AG04450 (cell line): ENCODE measurements around the gene CRHR1. TPM values are rescaled to one million over a fixed set of nuclear protein-coding genes. Genes with fewer than 3 reads are reported as not detected.

Experiments
- CTCF ChIA-PET: fragments of 300-600, 350-600 bp; formaldehyde crosslinking; extraction: SDS; loops from one replicate; lab custom pipeline; 2022; ENCODE audit warnings: antibody characterized with exemption, inconsistent platforms; lab: Charles Lee
- POLR2A ChIA-PET: fragments of 350-600 bp; formaldehyde crosslinking; extraction: SDS; loops from one replicate; lab custom pipeline; 2021; ENCODE audit warnings: antibody characterized with exemption, inconsistent platforms; lab: Yijun Ruan, JAX
- DNase-seq: peaks from one replicate; pipeline ENCODE4 v3.0.0-alpha.2; 2011; ENCODE audit warnings: low read depth, low spot score
- H3K27ac ChIP-seq: one replicate; pipeline ENCODE4 v1.5.1; 2012; ENCODE audit warnings: low read depth, low read length, control low read depth
- H3K27me3 ChIP-seq: one replicate; pipeline ENCODE4 v1.6.0; 2012; ENCODE audit warnings: low read length; ENCODE audit not compliant: control insufficient read depth, insufficient read depth
- H3K4me3 ChIP-seq: 2 replicates; pipeline ENCODE4 v1.5.1; 2011; ENCODE audit warnings: mild to moderate bottlenecking, low read depth, low read length, control low read depth
- H3K9me3 ChIP-seq: 2 replicates; pipeline ENCODE4 v1.5.1; 2012; ENCODE audit warnings: low read length; ENCODE audit not compliant: control insufficient read depth, insufficient read depth
- CTCF ChIP-seq: IDR thresholded peaks from 2 replicates; pipeline ENCODE4 v1.5.1; 2011; ENCODE audit warnings: low read depth, low read length, control low read depth, inconsistent platforms
- polyA minus RNA-seq: library from RNA; depleted of rRNA, polyadenylated mRNA; stranded (reverse); fragments of >200 nt; gene quantifications from 2 replicates; pipeline ENCODE4 v1.2.3, GENCODE V29; 2011; rRNA and poly(A)+ RNA removed
- polyA plus RNA-seq: library from polyadenylated mRNA; depleted of rRNA; stranded (reverse); fragments of >200 nt; gene quantifications from 2 replicates; pipeline ENCODE4 v1.2.3, GENCODE V29; 2011; rRNA removed

Gene CRHR1
- polyA plus RNA-seq, result not detected in 2 replicates
- not detected in 2 replicates for polyA minus RNA-seq

GRCh38 chr17:45784293-45784740 lies at the start of gene CRHR1:
TSS of gene CRHR1 (plus strand) at chr17:45784320. CDS start at chr17:45784545, 225 bp downstream.
- Histone ChIP-seq H3K27ac (no peak within 1 kb of the TSS), H3K9me3 (no peaks in the 10 kb centered on the region; the same call in 1 of the 2 replicates), H3K27me3 (peaks cover 72% of the 10 kb centered on the region), H3K4me3 (no peak within 1 kb of the TSS)
- ChIA-PET CTCF (interaction anchor here (0.6 kb wide), 1 partner anchor 22 kb away, joined by 3 read pairs; no protein-coding TSS in a partner anchor), POLR2A (no interaction called here)
- no peak for DNase-seq
- no peak for TF ChIP-seq CTCF

GRCh38 chr17:45734598-45734997 lies 49.5 kb upstream of the CRHR1 start:
- no peak for DNase-seq
- CTCF ChIA-PET, result no interaction called here
- POLR2A ChIA-PET, result no interaction called here

GRCh38 chr17:45735488-45735887 lies 48.6 kb upstream of the CRHR1 start:
- no peak for DNase-seq
- CTCF ChIA-PET, result no interaction called here
- no peak for TF ChIP-seq CTCF
- POLR2A ChIA-PET, result no interaction called here
- peaks cover 3% of the 10 kb centered on the region; the same call in 1 of the 2 replicates for H3K9me3 ChIP-seq
- H3K4me3 ChIP-seq, result no peak overlapping the region
- H3K27ac ChIP-seq, result no peak overlapping the region
- peaks cover 5% of the 10 kb centered on the region for H3K27me3 ChIP-seq

More at GRCh38 chr17:45734598-45734997, 49.5 kb upstream of the CRHR1 start:
- Histone ChIP-seq H3K27ac (no peak overlapping the region), H3K9me3 (peaks cover 3% of the 10 kb centered on the region; the same call in 1 of the 2 replicates), H3K4me3 (no peak overlapping the region), H3K27me3 (peaks cover 4% of the 10 kb centered on the region)
- TF ChIP-seq CTCF, result no peak

- CTCF ChIA-PET, result no interaction called here
- no peak overlapping the region for H3K27ac ChIP-seq
- DNase-seq, result no peak
These were observed 44.3 kb upstream of the CRHR1 start for GRCh38 chr17:45739786-45740185.

More at GRCh38 chr17:45739786-45740185, 44.3 kb upstream of the CRHR1 start:
- no peak for TF ChIP-seq CTCF
- H3K27me3 ChIP-seq, result peaks cover 2% of the 10 kb centered on the region
- no peaks in the 10 kb centered on the region for H3K9me3 ChIP-seq
- POLR2A ChIA-PET, result no interaction called here
- no peak overlapping the region for H3K4me3 ChIP-seq
